ENCODE data around the gene TPD52L2.
A peak's percentile ranks its signal among the peaks of the same experiment; 100 is the strongest.
"Not testable (repeated sequence)": the region's sequence is repeated elsewhere in the genome, so short reads cannot be mapped to it uniquely, and the experiment has no call there.

TPD52L2 gene

GRCh38 chr20:63878899-63879663 is 14.0 kb downstream of the TPD52L2 start:
- no peak for DNase-seq (ENCODE audit: low read depth in 2 of 2)

- not testable (repeated sequence) for DNase-seq (ENCODE audit: low read depth in 2 of 2)
Measured at GRCh38 chr20:63880901-63881300, 15.8 kb downstream of the TPD52L2 start.

DNA sequence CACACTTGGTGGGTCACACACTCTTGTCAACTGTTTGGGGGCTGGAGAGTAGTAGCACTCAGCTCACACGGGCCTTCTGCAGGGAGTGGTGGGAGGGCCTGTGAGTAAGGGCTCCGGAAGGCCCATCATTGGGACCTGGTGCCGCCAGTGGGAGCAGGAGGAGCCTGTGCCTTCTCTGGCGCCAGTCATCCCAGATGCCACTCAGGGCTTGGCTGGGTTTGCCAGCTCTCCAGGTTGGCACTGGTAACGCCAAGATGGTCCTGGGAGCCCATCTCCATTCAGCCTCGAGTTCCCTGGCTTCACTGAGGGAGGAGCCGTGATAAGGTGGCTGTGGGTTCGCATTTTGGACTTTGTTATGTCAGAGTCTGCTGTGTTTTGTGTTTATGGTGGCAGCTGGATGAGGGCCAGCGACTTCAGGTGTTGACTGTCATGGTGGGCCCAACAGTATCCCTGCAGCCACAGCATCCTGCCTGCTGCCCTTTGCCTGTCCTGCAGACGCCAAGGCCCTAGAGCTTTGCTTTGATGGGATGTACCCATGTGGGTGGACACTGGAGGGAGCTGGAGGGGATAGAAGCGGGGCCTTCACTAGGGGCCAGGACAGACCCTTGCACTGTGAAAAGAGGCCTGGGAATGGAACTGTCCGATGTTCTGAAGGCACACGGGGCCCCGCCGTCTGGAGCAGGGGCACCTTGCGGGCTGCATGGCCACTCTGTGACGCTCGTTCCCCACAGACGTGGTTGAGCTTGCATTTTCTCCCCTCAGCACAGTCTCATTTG is 16.6 kb downstream of the TPD52L2 start:
- no peak for DNase-seq (ENCODE audit: low read depth in 2 of 2)

DNA sequence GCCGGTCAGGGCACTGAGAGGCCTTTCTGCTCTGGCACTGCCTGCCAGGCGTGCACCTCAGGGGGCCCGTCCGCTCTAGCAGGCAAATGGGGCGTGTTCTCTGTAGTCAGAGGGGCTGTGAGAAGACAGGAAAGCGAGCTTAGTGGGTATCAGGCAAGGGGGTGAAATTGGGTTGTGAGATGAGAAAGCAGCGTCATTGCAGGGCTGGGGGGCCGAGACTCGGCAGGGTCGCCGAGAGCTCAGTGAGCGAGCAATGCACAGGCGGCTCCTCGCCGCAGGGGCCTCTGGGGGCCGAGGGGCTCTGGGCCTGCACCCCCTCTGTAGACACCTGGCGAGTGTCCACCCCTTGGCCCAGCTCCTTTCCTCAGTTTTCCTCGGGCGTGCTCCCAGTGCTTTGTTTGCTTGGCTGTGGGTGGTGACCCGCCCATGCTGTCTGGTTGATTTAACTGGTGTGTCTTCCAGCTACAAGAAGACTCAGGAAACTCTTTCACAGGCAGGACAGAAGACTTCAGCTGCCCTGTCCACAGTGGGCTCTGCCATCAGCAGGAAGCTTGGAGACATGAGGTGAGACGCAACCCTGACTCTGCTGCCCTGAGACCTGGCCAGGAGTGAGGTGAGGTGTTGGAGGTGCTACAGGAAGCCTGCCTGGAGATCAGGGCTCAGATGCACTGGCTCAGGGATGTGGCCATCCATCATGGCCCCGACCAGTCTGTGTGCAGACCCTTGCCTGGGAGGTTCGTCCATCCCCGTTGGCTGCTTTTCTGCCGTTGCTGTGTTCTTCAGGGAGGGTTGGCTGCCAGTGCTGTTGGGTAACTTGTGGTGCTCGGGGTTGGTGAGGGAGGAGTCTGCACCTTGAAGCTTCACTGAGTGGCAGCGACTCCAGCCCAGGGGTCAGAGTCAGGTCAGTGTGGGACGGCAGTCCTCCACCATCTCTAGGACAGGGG is 17.5 kb downstream of the TPD52L2 start:
- no peak for DNase-seq (ENCODE audit: low read depth in 2 of 2)

DNA sequence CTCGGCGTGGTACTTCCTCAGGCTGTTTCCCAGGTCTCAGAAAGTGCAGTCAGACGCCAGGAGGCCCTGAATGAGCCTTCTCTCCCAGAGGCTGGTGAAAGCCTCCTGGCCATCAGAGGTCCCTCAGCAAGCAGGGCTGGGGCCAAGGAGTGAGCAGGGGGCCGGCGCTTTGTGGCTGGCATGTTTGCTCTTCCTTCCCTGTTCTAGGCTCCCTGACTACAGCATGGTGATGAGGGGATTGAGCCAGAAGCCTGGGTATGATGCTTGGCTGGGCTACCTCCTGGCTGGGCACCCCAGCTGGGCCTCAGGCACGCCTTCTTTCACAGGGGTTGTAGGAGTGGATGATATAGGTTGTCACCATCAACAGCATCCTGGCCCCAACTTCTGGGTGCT is 18.1 kb downstream of the TPD52L2 start:
- no peak for DNase-seq (ENCODE audit: low read depth in 2 of 2)

GRCh38 chr20:63884506-63885263 is 19.6 kb downstream of the TPD52L2 start:
- DNase-seq (ENCODE audit: low read depth in 2 of 2), result no peak

GRCh38 chr20:63885264-63886053 is 20.4 kb downstream of the TPD52L2 start:
- DNase-seq (ENCODE audit: low read depth in 2 of 2), result no peak

DNA sequence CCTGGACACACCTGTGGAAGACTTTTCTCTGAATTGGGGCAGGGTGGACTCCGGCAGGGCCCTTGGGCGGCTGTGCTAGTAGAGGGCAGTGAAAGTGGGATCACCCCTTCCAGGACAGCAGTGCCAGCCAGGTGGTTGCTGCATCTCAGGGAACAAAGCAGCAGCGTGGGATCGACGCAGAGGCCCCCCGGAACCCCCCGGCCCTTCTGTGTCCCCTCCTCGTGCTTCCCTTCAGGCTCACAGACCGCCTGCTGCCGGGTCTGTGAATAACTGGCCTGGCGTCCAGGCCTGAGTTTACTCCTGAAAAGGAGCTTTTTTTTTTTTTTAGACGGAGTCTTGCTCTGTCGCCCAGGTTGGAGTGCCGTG is 21.0 kb downstream of the TPD52L2 start:
- no peak for DNase-seq (ENCODE audit: low read depth in 2 of 2)

- DNase-seq (ENCODE audit: low read depth in 2 of 2), result no peak
Measured at GRCh38 chr20:63886921-63887320, 21.9 kb downstream of the TPD52L2 start.

DNA sequence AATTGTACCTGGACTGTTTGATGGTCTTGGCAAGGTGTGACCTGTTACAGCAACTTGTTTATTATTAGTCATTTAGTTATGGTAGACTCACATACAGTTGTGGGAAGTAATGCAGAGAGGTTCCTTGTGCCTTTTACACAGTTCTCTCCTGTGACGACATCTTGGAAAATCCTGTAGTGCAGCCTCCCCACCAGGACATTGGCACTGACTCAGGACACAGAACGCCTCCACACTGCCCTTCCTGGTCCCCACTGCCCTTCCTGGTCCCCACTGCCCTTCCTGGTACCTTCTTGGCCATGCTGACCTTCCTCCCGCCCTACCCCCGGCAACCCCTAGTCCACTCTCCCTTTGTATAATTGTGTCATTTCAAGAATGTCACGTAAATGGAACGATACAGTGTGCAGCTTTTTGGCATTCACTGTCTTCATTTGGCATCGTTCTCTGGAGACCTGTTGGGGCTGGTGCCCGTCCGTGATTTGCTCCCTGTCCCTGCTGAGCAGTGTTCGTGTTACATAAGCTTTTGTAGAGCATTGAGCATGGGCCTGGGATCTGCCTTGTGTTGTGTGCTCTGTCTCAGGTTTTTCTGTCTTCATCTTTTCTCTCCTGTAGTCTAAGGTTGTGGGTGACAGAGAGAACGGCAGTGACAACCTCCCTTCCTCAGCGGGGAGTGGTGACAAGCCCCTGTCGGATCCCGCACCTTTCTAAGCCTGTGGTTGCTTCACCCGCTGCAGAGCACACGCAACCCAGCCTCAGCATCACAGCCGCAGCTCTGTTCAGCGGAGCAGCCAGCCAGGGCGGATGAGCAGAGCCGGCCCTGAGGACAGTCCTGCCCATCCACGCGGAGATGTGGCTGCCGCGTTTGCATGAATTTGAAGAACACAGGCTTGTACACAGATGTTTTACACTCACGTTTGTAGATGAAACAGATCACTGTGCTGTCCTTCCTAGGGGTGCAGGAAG is 24.5 kb downstream of the TPD52L2 start:
- no peak for DNase-seq (ENCODE audit: low read depth in 2 of 2)

- DNase-seq (ENCODE audit: low read depth in 2 of 2), result no peak
Measured at GRCh38 chr20:63890201-63890576, 25.1 kb downstream of the TPD52L2 start.

DNA sequence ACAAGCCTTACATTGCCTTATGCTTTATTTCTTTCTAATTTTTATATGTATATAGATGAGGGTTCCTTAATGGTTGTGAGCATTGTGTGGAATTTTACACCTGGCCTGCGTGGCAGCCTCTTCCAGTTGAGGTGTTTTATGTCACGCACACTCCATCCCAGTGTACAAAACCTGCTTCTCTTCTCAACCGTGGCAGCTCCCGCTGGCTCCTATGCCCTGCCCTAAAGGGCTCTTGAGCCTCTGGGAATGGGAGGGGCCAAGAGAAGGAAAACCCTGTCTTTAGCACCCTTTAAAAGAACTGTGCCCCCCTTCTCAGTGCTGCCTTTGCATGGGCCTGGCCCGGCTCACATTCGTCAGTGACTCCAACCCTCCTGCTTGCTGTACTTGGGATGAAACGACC is 25.5 kb downstream of the TPD52L2 start:
- no peak for DNase-seq (ENCODE audit: low read depth in 2 of 2)

GRCh38 chr20:63891061-63892002 is 26.3 kb downstream of the TPD52L2 start:
- no peak for DNase-seq (ENCODE audit: low read depth in 2 of 2)

DNA sequence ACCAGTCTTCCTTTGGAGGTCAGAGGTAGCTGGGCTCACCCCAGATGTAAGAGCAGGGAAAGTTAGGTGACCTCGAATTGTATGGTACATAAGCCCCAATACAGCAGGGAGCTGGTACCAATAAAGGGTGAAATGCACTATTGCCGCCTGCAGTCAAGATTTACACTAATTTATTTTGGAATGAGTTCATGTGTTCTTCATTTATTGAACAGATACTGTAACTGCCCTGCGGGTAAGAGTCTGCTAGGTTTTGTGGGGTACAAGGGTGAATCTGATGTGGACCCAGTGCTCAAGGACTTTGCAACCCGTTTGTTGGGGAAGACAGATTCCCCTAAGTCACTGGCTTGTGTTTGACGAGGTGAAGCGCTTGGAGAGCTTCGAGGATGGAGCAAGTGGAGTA is 27.3 kb downstream of the TPD52L2 start:
- no peak for DNase-seq (ENCODE audit: low read depth in 2 of 2)

GRCh38 chr20:63893999-63894357 is 28.9 kb downstream of the TPD52L2 start:
- no peak for DNase-seq (ENCODE audit: low read depth in 2 of 2)

DNA sequence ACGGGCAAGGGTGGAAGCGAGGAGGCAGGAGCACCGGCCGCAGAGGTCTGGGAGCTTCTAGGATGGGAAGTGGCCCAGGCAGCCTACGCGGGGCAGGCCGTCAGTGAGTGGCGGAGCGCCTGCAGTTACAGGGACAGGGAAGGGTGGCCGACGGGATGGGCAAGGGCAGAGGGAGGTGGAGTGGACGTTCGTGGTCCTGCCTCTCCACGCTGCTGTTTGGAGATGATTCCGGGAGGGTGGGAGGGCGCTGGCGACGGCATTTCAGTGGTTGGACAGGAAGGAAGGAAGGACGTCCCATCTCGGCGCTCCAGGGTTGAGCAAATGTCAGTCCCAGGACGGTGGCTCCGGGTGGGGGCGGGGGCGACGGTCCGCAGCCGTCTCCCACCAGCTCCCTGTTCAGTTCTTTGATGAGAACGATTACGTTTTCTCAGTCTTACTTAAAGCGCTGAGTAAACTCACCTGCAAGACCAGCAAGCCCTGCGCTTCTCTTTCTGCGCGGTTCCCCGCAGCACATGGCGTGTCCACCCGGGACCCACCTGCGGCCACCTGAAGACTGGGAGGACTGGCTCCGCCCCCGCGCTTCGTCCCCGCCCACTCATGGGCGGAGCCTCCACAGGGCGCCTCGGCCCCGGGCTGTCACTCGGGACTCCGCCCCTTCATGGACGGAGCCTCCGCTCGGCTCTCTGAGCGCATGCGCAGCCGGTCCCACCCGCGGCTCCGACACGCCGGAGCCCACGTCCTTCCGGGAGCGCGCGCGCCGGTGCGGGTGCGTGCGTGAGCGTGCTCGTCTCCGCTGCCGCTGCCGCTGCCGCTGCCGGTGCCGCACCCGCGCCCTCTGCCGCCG is 29.5 kb downstream of the TPD52L2 start, which contains the start of gene DNAJC5:
Gene DNAJC5, plus strand, starts transcription at position 769 of the 844 bp plus-strand sequence. CDS start 33,220 bp downstream, outside the sequence.
- peak; percentile 93 to 95 for DNase-seq (ENCODE audit: low read depth in 2 of 2)

DNA sequence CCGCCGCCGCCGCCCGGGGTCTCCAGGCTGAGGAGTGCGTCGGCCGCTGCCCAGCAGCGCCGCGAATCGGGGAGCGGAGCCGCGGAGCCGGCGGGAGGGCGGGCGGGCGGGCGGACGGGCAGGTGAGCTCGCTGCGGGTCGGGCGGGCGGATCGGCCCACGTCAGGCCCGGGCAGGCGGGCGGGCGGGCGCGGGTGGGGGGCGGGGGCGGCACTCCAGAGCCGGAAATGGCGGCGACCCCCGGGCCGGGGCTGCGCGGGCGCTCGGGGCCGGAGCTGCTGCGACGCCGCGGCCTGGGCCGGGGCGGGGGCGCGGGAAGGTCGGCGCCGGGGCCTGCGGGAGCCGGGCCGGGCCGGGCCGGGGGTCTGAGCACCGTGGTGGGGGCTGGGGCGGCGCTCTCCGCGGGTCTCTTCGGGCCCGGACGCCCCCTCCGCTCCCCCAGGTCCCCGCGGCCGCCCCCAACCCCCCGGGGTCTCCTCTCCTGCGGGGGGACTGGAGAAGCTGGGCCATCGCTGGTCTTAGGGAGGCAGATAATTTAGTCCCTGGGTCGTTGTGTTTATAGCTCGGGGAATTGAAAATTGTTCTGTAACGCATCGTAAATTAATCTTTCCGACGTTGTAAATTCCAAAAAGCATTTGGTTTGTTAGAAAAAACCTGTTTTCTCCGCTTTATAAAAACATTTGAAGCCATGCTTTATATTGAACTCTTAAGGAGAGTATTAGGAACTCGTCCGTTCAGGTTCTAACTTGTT is 30.3 kb downstream of the TPD52L2 start:
- DNase-seq (ENCODE audit: low read depth in 2 of 2), result no peak
